GM12878 (cell line): ENCODE results near the gene GSG1L.

Experiments
- NRF1 ChIP-seq: conservative IDR thresholded peaks from 2 replicates; pipeline ENCODE4 v1.6.1; 2011; ENCODE audit warnings: mild to moderate bottlenecking, low read depth, low read length, improper control_type of control experiment
- POLR2A ChIP-seq: IDR thresholded peaks from 2 replicates; pipeline ENCODE4 v1.6.1; 2011; ENCODE audit warnings: low read depth, mild to moderate bottlenecking, low read length
- TF ChIP-seq, protein P1 (sequence below): fragments of 450-650 bp; formaldehyde crosslinking; IDR thresholded peaks from 2 replicates; pipeline ENCODE4 v1.4.0; 2022; ENCODE audit warnings: mild to moderate bottlenecking, moderate library complexity
- TF ChIP-seq, protein P2 (sequence below): fragments of 450-650 bp; IDR thresholded peaks from 2 replicates; pipeline ENCODE4 v1.6.1; 2014; ENCODE audit warnings: mild to moderate bottlenecking
- TF ChIP-seq, protein P3 (sequence below): IDR thresholded peaks from 2 replicates; pipeline ENCODE4 v1.6.1; 2011; ENCODE audit warnings: borderline replicate concordance, low read depth, mild to moderate bottlenecking, moderate library complexity, mixed read lengths, low read length; ENCODE audit not compliant: insufficient read depth; ENCODE audit errors: extremely low read length
- TF ChIP-seq, protein P4 (sequence below): fragments of 450-650 bp; IDR thresholded peaks from 2 replicates; pipeline ENCODE4 v1.6.1; 2017; ENCODE audit warnings: mild to moderate bottlenecking

DNA sequence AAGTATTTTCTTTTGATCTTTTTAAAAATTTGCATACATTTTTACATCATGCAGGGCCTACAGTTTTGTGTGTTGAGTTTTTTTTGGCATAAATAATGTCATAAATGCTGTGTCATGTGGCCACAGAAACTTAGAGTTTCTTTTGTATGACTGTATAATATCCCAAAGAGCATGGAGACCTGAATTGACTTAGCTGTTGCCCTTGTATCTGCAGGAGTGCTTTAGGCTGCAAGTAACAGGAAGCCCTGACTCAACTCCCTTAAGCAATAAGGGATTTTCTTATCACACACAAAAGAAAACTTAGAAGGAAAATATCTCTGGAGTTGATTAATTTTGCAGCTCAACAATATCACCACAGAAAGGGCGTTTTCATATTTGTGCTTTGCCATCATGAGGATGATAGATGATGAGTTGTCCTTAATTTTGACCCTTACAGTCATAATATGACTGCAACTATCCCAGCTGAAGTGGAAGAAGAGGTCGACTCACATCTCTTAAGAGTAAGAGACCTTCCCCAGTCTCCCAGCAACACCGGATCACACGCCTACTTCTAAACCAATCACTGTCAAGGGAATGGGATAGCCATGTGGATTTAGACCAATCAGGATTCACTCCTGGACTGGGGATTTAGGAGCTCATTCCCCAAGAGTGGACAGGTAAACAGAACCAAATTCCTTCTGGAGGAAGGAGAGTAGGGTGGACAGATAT is 138.9 kb downstream of the GSG1L start:
- TF ChIP-seq, protein P1, sequence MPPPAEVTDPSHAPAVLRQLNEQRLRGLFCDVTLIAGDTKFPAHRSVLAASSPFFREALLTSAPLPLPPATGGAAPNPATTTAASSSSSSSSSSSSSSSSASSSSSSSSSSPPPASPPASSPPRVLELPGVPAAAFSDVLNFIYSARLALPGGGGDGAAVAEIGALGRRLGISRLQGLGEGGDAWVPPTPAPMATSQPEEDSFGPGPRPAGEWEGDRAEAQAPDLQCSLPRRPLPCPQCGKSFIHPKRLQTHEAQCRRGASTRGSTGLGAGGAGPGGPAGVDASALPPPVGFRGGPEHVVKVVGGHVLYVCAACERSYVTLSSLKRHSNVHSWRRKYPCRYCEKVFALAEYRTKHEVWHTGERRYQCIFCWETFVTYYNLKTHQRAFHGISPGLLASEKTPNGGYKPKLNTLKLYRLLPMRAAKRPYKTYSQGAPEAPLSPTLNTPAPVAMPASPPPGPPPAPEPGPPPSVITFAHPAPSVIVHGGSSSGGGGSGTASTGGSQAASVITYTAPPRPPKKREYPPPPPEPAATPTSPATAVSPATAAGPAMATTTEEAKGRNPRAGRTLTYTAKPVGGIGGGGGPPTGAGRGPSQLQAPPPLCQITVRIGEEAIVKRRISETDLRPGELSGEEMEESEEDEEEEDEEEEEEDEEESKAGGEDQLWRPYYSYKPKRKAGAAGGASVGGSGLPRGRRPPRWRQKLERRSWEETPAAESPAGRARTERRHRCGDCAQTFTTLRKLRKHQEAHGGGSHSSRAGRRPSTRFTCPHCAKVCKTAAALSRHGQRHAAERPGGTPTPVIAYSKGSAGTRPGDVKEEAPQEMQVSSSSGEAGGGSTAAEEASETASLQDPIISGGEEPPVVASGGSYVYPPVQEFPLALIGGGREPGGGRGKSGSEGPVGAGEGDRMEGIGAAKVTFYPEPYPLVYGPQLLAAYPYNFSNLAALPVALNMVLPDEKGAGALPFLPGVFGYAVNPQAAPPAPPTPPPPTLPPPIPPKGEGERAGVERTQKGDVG (CRISPR knock-in tag) = no peak
- TF ChIP-seq POLR2A (no peak), NRF1 (no peak)
- TF ChIP-seq, protein P2, sequence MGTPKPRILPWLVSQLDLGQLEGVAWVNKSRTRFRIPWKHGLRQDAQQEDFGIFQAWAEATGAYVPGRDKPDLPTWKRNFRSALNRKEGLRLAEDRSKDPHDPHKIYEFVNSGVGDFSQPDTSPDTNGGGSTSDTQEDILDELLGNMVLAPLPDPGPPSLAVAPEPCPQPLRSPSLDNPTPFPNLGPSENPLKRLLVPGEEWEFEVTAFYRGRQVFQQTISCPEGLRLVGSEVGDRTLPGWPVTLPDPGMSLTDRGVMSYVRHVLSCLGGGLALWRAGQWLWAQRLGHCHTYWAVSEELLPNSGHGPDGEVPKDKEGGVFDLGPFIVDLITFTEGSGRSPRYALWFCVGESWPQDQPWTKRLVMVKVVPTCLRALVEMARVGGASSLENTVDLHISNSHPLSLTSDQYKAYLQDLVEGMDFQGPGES = no peak
- TF ChIP-seq, protein P3, sequence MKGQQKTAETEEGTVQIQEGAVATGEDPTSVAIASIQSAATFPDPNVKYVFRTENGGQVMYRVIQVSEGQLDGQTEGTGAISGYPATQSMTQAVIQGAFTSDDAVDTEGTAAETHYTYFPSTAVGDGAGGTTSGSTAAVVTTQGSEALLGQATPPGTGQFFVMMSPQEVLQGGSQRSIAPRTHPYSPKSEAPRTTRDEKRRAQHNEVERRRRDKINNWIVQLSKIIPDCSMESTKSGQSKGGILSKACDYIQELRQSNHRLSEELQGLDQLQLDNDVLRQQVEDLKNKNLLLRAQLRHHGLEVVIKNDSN = no peak
- TF ChIP-seq, protein P4, sequence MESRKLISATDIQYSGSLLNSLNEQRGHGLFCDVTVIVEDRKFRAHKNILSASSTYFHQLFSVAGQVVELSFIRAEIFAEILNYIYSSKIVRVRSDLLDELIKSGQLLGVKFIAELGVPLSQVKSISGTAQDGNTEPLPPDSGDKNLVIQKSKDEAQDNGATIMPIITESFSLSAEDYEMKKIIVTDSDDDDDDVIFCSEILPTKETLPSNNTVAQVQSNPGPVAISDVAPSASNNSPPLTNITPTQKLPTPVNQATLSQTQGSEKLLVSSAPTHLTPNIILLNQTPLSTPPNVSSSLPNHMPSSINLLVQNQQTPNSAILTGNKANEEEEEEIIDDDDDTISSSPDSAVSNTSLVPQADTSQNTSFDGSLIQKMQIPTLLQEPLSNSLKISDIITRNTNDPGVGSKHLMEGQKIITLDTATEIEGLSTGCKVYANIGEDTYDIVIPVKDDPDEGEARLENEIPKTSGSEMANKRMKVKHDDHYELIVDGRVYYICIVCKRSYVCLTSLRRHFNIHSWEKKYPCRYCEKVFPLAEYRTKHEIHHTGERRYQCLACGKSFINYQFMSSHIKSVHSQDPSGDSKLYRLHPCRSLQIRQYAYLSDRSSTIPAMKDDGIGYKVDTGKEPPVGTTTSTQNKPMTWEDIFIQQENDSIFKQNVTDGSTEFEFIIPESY = no peak
